ENCODE data around the gene PLSCR4. TPM values are rescaled to one million over a fixed set of nuclear protein-coding genes. Genes with fewer than 3 reads are reported as not detected.

Gene PLSCR4
- total and polyA plus RNA-seq, 9 donors = 30.7 to 78.4 (median 50.9) TPM

GRCh38 chr3:146164506-146164905 lies 86.4 kb downstream of the PLSCR4 start:
- Histone ChIP-seq H3K36me3 (no peaks in the 10 kb centered on the region), H3K4me3 (no peak overlapping the region), H3K27me3 (no peaks in the 10 kb centered on the region), H3K9me3 (no peaks in the 10 kb centered on the region), H3K4me1 (ENCODE audit: insufficient read depth) (peaks cover 5% of the 10 kb centered on the region), H3K27ac (peak overlapping the region in 1 of 2 donors; percentile 33)
- intact Hi-C loops (cut with DNase I) = no loop called here
- no peak for TF ChIP-seq CTCF (IDR thresholded peaks at IDR 0.05)
- TF ChIP-seq EP300 (IDR thresholded peaks at IDR 0.05) = no peak
- TF ChIP-seq POLR2A (IDR thresholded peaks at IDR 0.05) = no peak
- DNase-seq = no peak

DNA sequence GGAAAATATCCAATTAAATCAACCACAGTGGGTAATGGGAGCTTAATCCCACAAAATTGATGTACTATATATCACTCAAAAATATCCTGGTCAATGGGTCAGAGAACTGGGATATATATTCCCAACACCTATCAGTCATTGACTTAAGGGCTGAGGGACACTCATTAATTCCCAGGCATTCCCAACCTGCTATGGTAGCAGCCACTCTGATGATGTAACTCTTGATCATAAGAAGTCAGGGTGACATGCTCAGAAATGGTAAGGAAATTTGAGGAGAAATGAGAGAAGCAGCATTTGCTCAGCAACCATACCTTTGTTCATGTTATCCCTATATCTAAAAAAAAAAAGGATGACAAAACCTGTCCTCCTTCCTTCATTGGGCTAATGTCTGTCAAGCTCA lies 86.8 kb downstream of the PLSCR4 start:
- intact Hi-C loops (cut with DNase I) = no loop called here
- Histone ChIP-seq H3K27me3 (no peaks in the 10 kb centered on the region), H3K36me3 (no peaks in the 10 kb centered on the region), H3K4me3 (no peak overlapping the region), H3K27ac (no peak overlapping the region), H3K9me3 (no peaks in the 10 kb centered on the region), H3K4me1 (ENCODE audit: insufficient read depth) (peaks cover 5% of the 10 kb centered on the region)
- no peak for TF ChIP-seq POLR2A (IDR thresholded peaks at IDR 0.05)
- TF ChIP-seq CTCF (IDR thresholded peaks at IDR 0.05) = no peak
- TF ChIP-seq EP300 (IDR thresholded peaks at IDR 0.05) = no peak
- no peak for DNase-seq

- TF ChIP-seq EP300 (IDR thresholded peaks at IDR 0.05) (no peak), CTCF (IDR thresholded peaks at IDR 0.05) (peak in 1 of 3 donors; percentile 39)
- Histone ChIP-seq H3K27me3 (no peaks in the 10 kb centered on the region), H3K27ac (no peak overlapping the region), H3K4me3 (no peak overlapping the region), H3K4me1 (ENCODE audit: insufficient read depth) (peaks cover 5% of the 10 kb centered on the region), H3K36me3 (no peaks in the 10 kb centered on the region), H3K9me3 (no peaks in the 10 kb centered on the region)
- intact Hi-C loops (cut with DNase I) = no loop called here
- DNase-seq = no peak
- WGBS, 3 donors = 83 to 93% (median 86%) methylated on average over 2 of the region's 2 CpGs
Observed at GRCh38 chr3:146163584-146163983, 87.3 kb downstream of the PLSCR4 start.

GRCh38 chr3:146162561-146162960 lies 88.3 kb downstream of the PLSCR4 start:
- WGBS, 3 donors = 12 to 26% (median 22%) methylated on average over 2 of the region's 2 CpGs
- peak in 2 of 5 donors; percentile 33 to 48 for DNase-seq
- intact Hi-C loops (cut with DNase I) = no loop called here
- TF ChIP-seq EP300 (IDR thresholded peaks at IDR 0.05) = no peak
- TF ChIP-seq POLR2A (IDR thresholded peaks at IDR 0.05) = no peak
- TF ChIP-seq CTCF (IDR thresholded peaks at IDR 0.05) = no peak
- Histone ChIP-seq H3K27me3 (no peaks in the 10 kb centered on the region), H3K9me3 (no peaks in the 10 kb centered on the region), H3K27ac (peak overlapping the region in 1 of 2 donors; percentile 98), H3K4me3 (no peak overlapping the region), H3K36me3 (no peaks in the 10 kb centered on the region), H3K4me1 (ENCODE audit: insufficient read depth) (peaks cover 5% of the 10 kb centered on the region)

GRCh38 chr3:146161663-146162002 lies 89.3 kb downstream of the PLSCR4 start:
- WGBS, 3 donors = 0 to 2% (median 0%) methylated on average over 15 of the region's 15 CpGs
- DNase-seq = peak; percentile 54 to 66 (median 63)

More at GRCh38 chr3:146161663-146162002, 89.3 kb downstream of the PLSCR4 start:
- H3K27me3 ChIP-seq = no peaks in the 10 kb centered on the region
- intact Hi-C loops (cut with DNase I) = no loop called here
- peak overlapping the region; percentile 89 to 98 for H3K27ac ChIP-seq
- peak overlapping the region; percentile 83 for H3K4me3 ChIP-seq
- no peak for TF ChIP-seq CTCF (IDR thresholded peaks at IDR 0.05)
- no peak for TF ChIP-seq POLR2A (IDR thresholded peaks at IDR 0.05)
- TF ChIP-seq EP300 (IDR thresholded peaks at IDR 0.05) = no peak
- peaks cover 3% of the 10 kb centered on the region for H3K4me1 ChIP-seq (ENCODE audit: insufficient read depth)
- H3K9me3 ChIP-seq = no peaks in the 10 kb centered on the region
- H3K36me3 ChIP-seq = no peaks in the 10 kb centered on the region
